Stimulated activated CD8-positive, alpha-beta memory T cell treated with anti-CD3 and anti-CD28 coated beads, Interleukin-7, amount 100 ng/mL, for 4 hours (primary cell): ENCODE data around the gene POLR2L.

ENCODE experiments used
- DNase-seq, 2 donors: peaks; one replicate each; pipeline ENCODE4 v3.0.0-alpha.2; 2020; ENCODE audit warnings: low read depth in 2 of 2

POLR2L gene

GRCh38 chr11:826836-827145, 15.5 kb downstream of the POLR2L start:
- no peak for DNase-seq

GRCh38 chr11:826227-826621, 16.1 kb downstream of the POLR2L start:
- no peak for DNase-seq

DNA sequence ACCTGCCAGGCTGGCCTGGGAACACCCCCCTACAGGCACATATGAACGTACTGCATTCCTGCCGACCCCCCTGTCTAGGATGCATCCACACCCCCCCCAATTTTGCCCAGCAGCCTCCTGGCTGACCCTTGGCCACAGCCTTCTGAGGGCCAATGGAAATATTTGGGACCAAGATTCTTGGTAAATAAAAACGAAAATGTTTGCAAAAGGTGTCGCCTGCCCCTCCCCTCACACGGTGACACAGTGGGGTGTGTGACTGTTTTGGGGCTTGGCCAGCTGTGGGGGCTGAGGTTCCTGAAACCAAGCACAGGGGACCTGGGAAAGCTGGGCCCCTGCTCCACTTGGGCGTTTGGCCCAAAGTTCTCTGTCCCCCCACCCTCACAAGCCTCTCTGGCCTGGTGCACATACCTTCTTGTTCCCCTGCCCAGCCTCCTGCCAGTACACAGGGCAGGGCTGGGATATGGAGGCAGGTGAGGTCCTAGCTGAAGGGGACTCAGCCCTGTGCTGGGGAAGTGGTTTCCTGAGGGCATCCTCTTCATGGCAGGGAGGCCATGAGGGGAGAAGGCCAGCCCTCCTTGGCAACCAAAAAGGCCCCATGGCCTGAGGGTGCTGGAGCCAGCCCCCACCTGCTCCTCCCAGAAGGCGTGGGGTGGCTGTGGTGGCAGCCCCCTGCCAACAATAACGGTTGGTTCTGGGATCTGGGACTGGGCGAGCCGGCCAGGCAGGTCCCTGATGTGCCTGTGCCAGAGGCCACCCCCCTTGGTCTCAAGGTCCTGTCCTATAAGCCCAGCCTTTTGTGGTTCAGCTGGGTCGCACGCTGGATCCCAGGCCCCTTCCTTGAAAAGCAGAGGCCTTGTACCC, 16.7 kb downstream of the POLR2L start:
- DNase-seq: no peak

DNA sequence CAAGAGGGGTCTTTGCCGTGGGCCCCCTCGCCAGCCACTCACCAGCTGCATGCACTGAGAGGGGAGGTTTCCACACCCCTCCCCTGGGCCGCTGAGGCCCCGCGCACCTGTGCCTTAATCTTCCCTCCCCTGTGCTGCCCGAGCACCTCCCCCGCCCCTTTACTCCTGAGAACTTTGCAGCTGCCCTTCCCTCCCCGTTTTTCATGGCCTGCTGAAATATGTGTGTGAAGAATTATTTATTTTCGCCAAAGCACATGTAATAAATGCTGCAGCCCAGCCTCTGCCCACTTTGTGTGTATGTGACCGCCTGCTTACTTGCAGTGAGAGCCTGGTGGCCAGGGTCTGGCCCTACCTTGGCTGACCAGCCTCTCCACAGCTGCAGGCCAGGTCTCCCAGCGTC, 17.4 kb downstream of the POLR2L start:
- no peak for DNase-seq

- no peak for DNase-seq
Measured at GRCh38 chr11:824292-824880, 17.9 kb downstream of the POLR2L start.

GRCh38 chr11:823441-824291, 18.7 kb downstream of the POLR2L start:
- DNase-seq: no peak

DNA sequence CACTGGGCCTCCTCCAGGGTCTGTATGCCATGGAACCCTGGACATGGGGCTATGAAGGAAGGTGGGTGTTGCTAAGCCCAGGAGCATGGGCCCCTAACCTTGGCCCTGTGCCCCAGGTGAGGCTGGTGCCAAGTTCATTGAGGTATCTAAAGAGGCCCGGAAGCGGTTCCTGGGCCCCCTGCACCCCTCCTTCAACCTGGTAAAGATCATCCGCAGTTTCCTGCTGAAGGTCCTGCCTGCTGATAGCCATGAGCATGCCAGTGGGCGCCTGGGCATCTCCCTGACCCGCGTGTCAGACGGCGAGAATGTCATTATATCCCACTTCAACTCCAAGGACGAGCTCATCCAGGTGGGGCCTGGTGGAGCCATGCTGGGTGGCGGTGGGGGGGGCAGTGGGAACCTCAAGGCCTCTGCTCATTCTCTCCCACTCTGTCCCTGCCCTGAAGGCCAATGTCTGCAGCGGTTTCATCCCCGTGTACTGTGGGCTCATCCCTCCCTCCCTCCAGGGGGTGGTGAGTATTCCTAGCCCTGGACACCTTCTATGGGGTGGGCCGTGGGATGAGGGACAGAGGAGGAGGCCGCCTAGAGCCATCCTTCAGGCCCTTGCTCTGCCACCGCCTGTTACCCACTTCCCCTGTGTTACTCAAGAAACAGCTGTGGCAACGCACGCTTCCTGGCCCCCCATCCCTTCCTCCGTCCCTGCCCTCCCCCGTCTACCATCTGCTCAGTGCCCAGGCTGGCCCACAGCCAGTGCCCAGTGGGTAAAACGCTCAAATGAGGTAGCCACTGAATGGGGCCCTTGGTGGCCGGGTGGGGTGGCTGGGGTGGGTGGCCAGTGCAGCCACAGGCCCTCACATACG, 20.6 kb downstream of the POLR2L start:
- no peak for DNase-seq

GRCh38 chr11:820655-821511, 21.4 kb downstream of the POLR2L start:
- DNase-seq: no peak

DNA sequence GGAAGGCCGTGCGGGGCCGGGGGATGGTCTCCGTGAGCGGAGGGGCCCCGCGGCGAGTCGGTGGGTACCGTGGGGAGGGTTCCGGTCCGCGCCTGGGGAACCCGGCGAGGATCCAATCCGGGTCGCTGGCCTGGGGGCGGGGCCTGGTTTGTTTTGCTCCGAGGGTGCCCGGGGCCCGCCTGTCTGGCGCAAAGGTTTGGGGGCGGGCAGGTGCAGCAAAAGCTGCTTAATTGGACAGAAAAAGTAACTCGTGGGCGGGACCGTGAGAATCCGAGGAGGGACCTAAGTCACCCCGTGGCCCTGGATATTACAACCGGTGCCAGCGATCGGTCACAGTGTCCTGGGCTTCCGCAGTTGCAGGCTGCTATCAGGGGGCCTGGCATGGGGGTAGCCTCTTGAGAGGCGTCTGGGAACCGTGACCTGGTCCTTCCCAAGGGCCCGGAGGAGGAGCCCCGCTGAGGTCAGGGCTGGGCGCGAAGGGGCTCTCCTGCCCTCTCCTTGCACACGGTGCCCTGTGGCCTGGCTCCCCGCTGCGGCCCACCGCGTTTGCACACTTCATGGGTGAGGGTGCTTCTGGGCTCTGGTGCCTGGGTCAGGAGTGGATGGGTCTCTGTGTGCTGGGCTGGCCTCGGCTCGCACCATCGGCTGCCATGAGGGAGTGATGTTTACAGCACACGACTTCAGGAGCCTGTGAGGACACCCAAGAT, 22.2 kb downstream of the POLR2L start:
- DNase-seq: peak; percentile 86 to 91

DNA sequence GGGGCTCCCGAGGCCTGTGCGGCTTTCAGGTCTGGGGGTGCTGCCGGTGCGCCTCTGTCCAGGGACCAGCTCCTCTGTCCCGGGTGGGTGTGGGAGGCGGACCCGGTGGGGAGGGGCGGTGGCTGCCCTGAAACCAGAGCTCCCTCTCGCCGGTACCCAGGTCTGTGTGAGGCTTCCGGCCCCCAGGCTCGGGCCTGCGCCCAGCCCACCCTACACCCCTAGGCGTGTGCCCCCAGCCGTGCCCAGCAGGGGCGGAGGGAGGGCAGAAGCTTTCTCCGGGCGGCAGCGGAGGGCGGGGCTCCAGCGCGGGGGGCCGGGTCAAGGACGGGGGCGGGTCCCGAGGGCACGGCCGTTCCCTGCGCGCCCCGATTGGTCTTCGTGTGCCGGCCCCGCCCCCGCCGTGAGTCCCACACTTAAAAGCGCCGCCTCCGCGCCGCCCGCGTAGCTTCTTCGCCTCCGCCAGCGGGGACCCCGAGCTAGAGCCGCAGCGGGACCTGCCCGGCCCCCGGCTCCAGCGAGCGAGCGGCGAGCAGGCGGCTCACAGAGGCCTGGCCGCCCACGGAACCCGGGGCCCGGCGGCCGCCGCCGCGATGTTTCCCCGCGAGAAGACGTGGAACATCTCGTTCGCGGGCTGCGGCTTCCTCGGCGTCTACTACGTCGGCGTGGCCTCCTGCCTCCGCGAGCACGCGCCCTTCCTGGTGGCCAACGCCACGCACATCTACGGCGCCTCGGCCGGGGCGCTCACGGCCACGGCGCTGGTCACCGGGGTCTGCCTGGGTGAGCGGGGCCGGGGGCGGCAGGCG, 23.0 kb downstream of the POLR2L start:
- peak; percentile 83 to 93 for DNase-seq

DNA sequence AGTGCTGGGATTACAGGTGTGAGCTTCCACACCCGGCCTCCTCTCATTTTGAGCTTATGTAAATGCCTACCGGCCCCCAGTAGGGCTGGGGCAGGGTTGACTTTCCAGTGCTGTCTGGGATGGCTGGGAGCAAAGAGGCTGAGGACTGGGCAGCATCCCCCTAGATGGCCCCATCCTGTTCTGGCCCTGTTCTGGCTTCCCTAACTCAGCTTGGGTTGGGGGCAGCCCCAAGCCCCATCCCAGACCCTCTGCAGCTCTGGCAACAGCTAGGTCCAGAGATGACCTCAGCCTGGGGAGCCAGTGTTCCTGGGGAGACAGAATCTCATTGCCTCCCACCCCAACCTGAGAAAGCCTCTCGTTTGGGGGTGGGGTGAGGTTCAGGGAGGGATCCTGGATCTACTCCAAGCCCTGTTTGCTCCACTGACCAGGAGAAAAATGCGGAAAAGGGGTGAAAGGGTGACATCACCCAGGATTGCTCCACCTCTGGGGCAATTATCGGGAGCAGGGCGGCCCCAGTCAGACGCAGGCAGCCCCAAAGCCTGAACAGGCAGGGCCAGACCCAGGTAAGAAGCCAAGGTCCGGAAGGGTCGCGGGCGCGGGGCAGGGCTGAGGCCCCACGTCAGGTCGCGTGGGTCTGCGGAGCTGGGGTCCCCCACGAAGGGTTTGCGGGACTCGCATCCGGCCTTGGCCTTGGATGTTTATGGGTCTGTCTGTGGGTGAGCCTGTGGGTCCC, 23.8 kb downstream of the POLR2L start, which contains the start of gene PNPLA2:
PNPLA2 (plus strand) TSS at position 519 of the 733 bp plus-strand sequence. CDS start 805 bp downstream, outside the sequence.
- no peak for DNase-seq

GRCh38 chr11:816433-816779, 25.9 kb downstream of the POLR2L start:
- no peak for DNase-seq

DNA sequence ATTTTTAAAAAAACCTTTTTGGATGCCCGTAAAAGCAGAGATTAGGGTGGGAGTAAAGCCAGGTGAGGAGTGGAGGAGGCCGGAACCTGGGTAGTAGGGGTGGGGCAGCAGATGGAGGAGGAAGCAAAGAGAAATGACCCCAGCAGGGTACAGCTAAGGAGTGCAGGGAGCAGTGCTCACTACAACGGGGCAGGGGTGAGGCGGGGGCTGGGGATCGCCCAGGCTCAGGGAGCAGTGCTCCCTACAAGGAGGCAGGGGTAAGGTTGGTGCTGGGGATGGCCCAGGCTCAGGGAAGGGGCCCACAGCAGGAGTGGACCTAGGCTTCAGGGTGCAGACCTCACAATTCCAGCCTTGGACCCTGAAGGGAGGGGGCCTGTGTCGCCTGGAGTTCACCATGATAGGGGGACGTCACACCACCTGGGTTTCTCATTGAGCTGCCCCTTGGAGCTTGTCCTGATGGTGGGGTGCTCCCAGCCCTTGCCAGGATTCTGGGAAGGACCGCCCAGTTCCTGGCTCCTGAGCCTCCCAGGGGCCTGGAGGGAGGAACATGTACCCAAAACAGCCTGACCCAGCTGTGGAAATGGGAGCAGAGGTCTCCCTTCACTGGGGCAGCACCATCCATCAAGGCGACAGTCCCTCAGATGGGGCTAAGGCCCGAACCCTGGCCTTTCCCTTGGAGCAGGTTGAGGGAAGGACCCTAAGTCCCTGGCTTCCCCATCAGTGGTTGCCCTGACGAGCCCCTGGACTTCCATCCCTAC, 26.5 kb downstream of the POLR2L start:
- no peak for DNase-seq

- no peak for DNase-seq
Measured at GRCh38 chr11:813456-814096, 28.8 kb downstream of the POLR2L start.

GRCh38 chr11:813072-813455, 29.3 kb downstream of the POLR2L start:
- DNase-seq: no peak

DNA sequence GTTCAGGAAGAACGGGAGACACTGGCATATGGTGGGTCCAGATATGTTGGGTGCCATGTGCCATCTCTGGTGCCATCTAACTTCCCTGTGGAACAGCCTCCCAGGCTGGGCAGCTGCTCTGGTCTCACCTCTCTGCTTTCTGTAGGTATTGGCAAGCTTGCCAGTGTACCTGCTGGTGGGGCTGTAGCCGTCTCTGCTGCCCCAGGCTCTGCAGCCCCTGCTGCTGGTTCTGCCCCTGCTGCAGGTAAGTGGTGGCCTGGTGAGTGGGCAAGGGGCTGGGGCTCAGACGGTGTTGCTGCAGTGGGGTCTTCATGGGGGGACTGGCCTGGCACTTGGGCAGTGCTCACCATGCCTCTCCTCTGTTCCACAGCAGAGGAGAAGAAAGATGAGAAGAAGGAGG, 29.9 kb downstream of the POLR2L start:
- no peak for DNase-seq
